Activated CD8-positive, alpha-beta memory T cell treated with anti-CD3 and anti-CD28 coated beads, Interleukin-2, amount 50 U/mL, for 4 hours (primary cell): ENCODE measurements around the gene RBMY1E.
"Not testable (repeated sequence)": the region's sequence is repeated elsewhere in the genome, so short reads cannot be mapped to it uniquely, and the experiment has no call there.

ENCODE experiments used
- DNase-seq: peaks from one replicate; pipeline ENCODE4 v3.0.0-alpha.2; 2020

Gene RBMY1E

GRCh38 chrY:21917932-21918331 is at the start of gene RBMY1E:
RBMY1E (minus strand) TSS chrY:21918032; CDS start chrY:21916054, 1,978 bp downstream.
- not testable (repeated sequence) for DNase-seq

GRCh38 chrY:21894426-21894825 is 23.4 kb downstream of the RBMY1E start, which contains the start of gene RBMY1D:
RBMY1D (minus strand) TSS chrY:21894526; CDS start chrY:21892513, 2,013 bp downstream.
- DNase-seq: not testable (repeated sequence)

DNA sequence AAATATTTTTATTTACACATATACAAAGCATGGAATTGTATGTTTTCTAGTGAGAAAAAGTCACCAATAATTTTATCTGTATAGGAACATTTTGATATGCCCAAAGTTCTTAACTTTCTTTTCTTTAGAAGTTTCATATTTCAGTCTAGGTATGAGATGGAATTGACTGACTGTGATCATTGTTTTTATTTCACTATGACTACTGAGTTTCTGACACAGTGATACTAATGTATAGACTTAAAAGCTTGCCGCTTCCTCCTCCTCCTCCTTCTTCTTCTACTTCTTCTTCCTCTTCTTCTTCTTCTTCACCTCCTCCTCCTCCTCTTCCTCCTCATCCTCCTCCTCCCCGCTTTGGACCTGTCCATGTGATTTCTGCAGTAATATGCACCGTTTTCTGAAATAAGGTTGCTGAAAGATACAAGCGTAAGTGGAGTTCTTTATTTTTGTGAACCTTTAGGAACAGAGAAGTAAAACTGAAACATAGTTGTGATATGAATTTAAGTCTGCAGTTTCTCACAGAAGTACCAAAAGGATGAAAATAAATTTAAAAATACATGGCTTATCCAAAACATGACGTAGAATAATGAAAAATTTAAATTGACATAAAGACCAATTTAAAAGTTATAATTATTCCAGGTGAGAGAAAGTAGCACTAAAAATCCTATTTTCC is 48.3 kb downstream of the RBMY1E start:
- DNase-seq: not testable (repeated sequence)
